Gastroesophageal sphincter (tissue), 4 donors: ENCODE results near the gene MAPK8IP2. TPM values are rescaled to one million over a fixed set of nuclear protein-coding genes. Genes with fewer than 3 reads are reported as not detected.

ENCODE experiments used
- ATAC-seq: fragments of 150-250 bp; one replicate; pipeline ENCODE4 v1.9.1; 2016; ENCODE audit warnings: mild to moderate bottlenecking, moderate library complexity
- H3K27ac ChIP-seq, 4 donors: fragments of 200-600 bp; sonication (generic) in 3 of 4; 1 replicate in 3 of 4; 2 replicates in 1 of 4; pipeline ENCODE4 v1.5.1; 2016 to 2019
- H3K27me3 ChIP-seq: fragments of 200-600 bp; sonication (generic); one replicate; pipeline ENCODE4 v1.5.1; 2019
- H3K36me3 ChIP-seq, 2 donors: fragments of 200-600 bp; sonication (generic); one replicate each; pipeline ENCODE4 v1.5.1; 2019; ENCODE audit warnings: control low read depth in 1 of 2
- H3K4me1 ChIP-seq, 3 donors: fragments of 200-600 bp; sonication (generic); 1 replicate in 2 of 3; 2 replicates in 1 of 3; pipeline ENCODE4 v1.5.1; 2016 to 2019; ENCODE audit warnings: control low read depth in 2 of 3
- H3K4me3 ChIP-seq, 2 donors: fragments of 200-600 bp; sonication (generic); one replicate each; pipeline ENCODE4 v1.5.1; 2019; ENCODE audit warnings: mild to moderate bottlenecking in 1 of 2, moderate library complexity in 1 of 2
- H3K9me3 ChIP-seq, 3 donors: fragments of 200-600 bp; sonication (generic); one replicate each; pipeline ENCODE4 v1.5.1; 2017 to 2019; ENCODE audit warnings: control low read depth in 2 of 3
- EP300 ChIP-seq: sonication (generic); formaldehyde crosslinking; IDR thresholded peaks from one replicate; pipeline ENCODE4 v1.6.1; 2017; ENCODE audit warnings: antibody characterized with exemption, mild to moderate bottlenecking
- POLR2A ChIP-seq, 2 donors: fragments of 450-650 bp; IDR thresholded peaks; one replicate each; pipeline ENCODE4 v1.6.1; 2017; ENCODE audit warnings: antibody characterized with exemption in 2 of 2, mild to moderate bottlenecking in 2 of 2, moderate library complexity in 1 of 2
- POLR2AphosphoS5 ChIP-seq: sonication (generic); formaldehyde crosslinking; IDR thresholded peaks from one replicate; pipeline ENCODE4 v1.6.1; 2017; ENCODE audit warnings: antibody characterized with exemption
- WGBS, 2 donors: methylation state at CpG; one replicate each; pipeline ENCODE4 v1.1.5; 2018; ENCODE audit warnings: low coverage in 1 of 2; 5-methylcytosine and 5-hydroxymethylcytosine counted together
- total RNA-seq, 4 donors: library from RNA; depleted of rRNA; stranded (reverse); fragments of >200 nt; gene quantifications; one replicate each; pipeline ENCODE4 v1.1.0, GENCODE V29; 2016
- TF ChIP-seq, protein P1 (sequence below), 4 experiments: fragments of 200-600 bp in 2 of 4; fragments of 450-650 bp in 2 of 4; sonication (generic) in 1 of 4; IDR thresholded peaks; one replicate each; pipeline ENCODE4 v1.5.1; 2017 to 2019; ENCODE audit warnings: antibody characterized with exemption in 4 of 4, mild to moderate bottlenecking in 2 of 4, moderate library complexity in 2 of 4

MAPK8IP2 gene
- total RNA-seq, 4 donors from 2014 or later: 0.93 to 3.7 (median 2.3) TPM

DNA sequence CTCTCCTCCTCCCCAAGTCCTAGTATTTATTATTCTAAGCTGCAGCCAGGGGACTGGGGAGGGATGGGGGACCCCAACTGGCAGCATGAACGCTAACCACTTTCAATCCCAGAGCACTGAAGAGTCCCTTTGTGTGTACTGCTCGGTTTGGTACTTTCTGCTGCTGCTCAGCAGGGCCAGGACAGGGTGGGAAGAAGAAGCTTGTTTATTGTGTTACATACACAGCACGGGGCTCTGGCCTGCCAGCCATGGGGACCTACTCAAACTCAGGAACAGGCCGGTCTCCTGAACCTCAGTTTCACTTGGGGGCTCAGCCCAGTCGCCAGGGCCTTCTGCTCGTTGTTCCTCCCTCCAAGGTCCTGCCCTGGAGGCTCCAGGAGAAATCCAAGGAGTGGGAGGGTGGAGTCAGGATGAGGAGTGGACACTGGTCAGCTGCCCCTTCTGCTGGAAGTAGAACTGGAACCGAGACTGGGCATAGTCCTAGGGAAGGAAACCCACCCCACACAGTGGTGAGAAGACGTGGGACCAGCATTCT, 21.8 kb upstream of the MAPK8IP2 start:
- Histone ChIP-seq H3K27me3 (peaks cover 4% of the 10 kb centered on the region), H3K4me1 (peaks cover 0 to 49% (median 28%) of the 10 kb centered on the region in 3 donors), H3K36me3 (peaks cover 0 to 22% of the 10 kb centered on the region in 2 donors), H3K27ac (peak overlapping the region in 3 of 4 donors; percentile 52 to 77 (median 70)), H3K4me3 (peak overlapping the region in 1 of 2 donors; percentile 52), H3K9me3 (no peaks in the 10 kb centered on the region)
- WGBS, 2 donors: 59 to 83% methylated on average over 1 to 2 of the region's 8 CpGs
- TF ChIP-seq, protein P1, sequence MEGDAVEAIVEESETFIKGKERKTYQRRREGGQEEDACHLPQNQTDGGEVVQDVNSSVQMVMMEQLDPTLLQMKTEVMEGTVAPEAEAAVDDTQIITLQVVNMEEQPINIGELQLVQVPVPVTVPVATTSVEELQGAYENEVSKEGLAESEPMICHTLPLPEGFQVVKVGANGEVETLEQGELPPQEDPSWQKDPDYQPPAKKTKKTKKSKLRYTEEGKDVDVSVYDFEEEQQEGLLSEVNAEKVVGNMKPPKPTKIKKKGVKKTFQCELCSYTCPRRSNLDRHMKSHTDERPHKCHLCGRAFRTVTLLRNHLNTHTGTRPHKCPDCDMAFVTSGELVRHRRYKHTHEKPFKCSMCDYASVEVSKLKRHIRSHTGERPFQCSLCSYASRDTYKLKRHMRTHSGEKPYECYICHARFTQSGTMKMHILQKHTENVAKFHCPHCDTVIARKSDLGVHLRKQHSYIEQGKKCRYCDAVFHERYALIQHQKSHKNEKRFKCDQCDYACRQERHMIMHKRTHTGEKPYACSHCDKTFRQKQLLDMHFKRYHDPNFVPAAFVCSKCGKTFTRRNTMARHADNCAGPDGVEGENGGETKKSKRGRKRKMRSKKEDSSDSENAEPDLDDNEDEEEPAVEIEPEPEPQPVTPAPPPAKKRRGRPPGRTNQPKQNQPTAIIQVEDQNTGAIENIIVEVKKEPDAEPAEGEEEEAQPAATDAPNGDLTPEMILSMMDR (IDR thresholded peaks at IDR 0.05): no peak
- no peak for TF ChIP-seq POLR2AphosphoS5
- no peak for TF ChIP-seq EP300
- no peak for TF ChIP-seq POLR2A (IDR thresholded peaks at IDR 0.05)
- no peak for ATAC-seq

DNA sequence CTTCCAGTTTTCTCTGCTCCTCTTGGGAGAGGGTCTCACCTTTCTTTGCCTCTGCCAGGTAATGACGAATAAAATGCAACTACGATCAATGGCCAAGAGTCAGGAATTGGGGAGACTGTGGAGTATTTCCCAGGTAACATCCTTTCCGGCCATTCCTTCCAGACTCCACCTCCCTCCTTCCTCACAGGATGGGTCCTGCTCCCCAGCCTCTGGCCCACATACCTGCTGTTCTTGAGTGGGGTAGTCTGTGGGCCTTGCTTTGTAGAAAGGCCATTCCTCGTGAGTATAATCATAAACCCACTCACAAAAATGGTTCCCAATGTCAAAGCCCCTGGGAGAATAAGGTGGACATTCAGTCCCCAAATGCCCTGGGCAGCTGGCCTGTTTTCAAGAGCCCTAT, 20.8 kb upstream of the MAPK8IP2 start:
- no peak overlapping the region for H3K4me3 ChIP-seq
- 96 to 100% methylated on average over 1 to 3 of the region's 4 CpGs for WGBS, 2 donors
- ATAC-seq: no peak
- peaks cover 0 to 15% of the 10 kb centered on the region in 2 donors for H3K36me3 ChIP-seq
- peaks cover 4% of the 10 kb centered on the region for H3K27me3 ChIP-seq
- no peak overlapping the region for H3K27ac ChIP-seq
- H3K4me1 ChIP-seq: peaks cover 0 to 50% (median 29%) of the 10 kb centered on the region in 3 donors
- H3K9me3 ChIP-seq: no peaks in the 10 kb centered on the region
- no peak for TF ChIP-seq POLR2AphosphoS5
- no peak for TF ChIP-seq POLR2A (IDR thresholded peaks at IDR 0.05)
- no peak for TF ChIP-seq EP300
- TF ChIP-seq, protein P1 (IDR thresholded peaks at IDR 0.05): no peak

DNA sequence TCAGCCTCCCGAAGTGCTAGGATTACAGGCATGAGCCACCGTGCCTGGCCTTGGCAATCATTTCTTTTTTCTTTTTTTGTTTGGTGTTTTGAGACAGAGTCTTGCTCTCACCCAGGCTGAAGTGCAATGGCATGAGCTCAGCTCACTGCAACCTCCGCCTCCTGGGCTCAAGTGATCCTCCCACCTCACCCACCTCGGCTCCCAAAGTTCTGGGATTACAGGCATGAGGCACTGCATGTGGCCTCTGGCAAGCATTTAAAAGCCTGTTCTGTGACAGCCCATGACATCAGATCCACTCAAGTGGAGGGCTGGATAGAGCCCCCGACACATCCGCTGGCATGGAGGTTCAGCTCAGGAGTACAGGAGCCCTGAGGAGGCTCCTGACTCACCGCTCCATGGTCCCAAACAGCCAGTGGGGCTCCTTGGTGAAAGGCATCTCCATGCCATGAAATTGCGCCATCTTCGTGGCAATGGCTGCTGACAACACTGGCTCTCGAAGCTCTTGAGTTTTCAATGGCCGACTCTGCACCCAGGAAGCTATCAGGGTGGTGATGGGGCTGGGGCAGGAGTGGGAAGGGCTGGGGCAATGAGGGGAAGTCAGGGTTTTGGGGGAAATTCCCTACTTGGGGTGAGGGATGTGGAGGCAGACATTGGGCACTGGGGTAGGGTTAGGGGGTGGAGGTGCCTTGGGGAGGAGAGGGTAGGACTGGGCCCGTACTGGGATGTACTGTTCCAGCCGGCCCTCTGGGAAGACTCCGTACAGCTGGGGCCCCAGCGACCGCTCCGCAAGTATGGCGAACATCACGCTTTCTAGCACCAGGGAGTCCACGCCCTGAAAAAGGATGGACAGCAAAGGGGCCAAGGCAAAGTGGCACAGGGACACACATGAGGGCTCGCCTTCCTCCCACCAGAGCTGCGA, 19.3 kb upstream of the MAPK8IP2 start:
- H3K9me3 ChIP-seq: no peaks in the 10 kb centered on the region
- peaks cover 4% of the 10 kb centered on the region for H3K27me3 ChIP-seq
- peak overlapping the region; percentile 51 to 96 for H3K4me3 ChIP-seq
- peaks cover 0 to 8% of the 10 kb centered on the region in 2 donors for H3K36me3 ChIP-seq
- 73 to 90% methylated on average over 3 to 6 of the region's 22 CpGs for WGBS, 2 donors
- ATAC-seq: no peak
- peaks cover 0 to 50% (median 29%) of the 10 kb centered on the region in 3 donors for H3K4me1 ChIP-seq
- H3K27ac ChIP-seq: peak overlapping the region in 3 of 4 donors; percentile 97 to 100 (median 99)
- TF ChIP-seq EP300 (no peak), POLR2AphosphoS5 (no peak), POLR2A (IDR thresholded peaks at IDR 0.05) (no peak)
- TF ChIP-seq, protein P1 (IDR thresholded peaks at IDR 0.05): no peak

DNA sequence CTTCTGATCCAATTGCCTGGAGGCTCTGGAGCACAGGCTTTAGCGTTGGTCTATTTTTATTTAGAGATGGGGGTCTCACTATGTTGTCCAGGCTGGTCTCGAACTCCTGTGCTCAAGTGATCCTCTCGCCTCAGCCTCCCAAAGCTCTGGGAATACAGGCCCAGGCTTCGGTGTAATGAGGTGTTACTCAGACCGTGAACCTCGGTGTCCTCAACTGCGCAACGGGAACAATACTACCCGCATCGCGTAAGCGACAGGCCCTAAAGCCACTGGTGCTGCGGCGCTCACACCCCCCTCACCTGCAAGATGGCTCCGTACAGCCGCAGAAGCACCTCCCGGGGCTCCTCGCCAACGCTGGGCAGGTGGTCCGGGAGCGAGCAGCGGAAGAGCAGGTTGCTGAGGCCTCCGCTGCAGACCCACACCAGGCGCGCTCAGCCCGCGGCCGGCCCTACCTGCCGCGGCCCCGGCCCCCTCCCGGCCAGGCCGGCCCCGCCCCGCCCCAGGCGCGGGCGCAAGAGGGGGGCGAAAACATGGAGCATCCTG, 18.6 kb upstream of the MAPK8IP2 start:
- 20 to 40% methylated on average over 1 to 2 of the region's 39 CpGs for WGBS, 2 donors
- peaks cover 0 to 8% of the 10 kb centered on the region in 2 donors for H3K36me3 ChIP-seq
- peak overlapping the region; percentile 51 to 96 for H3K4me3 ChIP-seq
- peaks cover 4% of the 10 kb centered on the region for H3K27me3 ChIP-seq
- H3K27ac ChIP-seq: peak overlapping the region; percentile 81 to 100 (median 98)
- no peak for ATAC-seq
- peaks cover 0 to 49% (median 29%) of the 10 kb centered on the region in 3 donors for H3K4me1 ChIP-seq
- no peaks in the 10 kb centered on the region for H3K9me3 ChIP-seq
- TF ChIP-seq, protein P1 (IDR thresholded peaks at IDR 0.05): no peak
- TF ChIP-seq EP300 (no peak), POLR2A (IDR thresholded peaks at IDR 0.05) (no peak), POLR2AphosphoS5 (no peak)
